CD4-positive, alpha-beta T cell (primary cell): ENCODE data around the gene MPHOSPH10. TPM values are rescaled to one million over a fixed set of nuclear protein-coding genes. Genes with fewer than 3 reads are reported as not detected.

Experiments
- ATAC-seq: fragments of 200-7000 bp; cut with Tn5 transposase; one replicate; pipeline ENCODE4 v1.10.0; 2022; ENCODE audit warnings: mild to moderate bottlenecking; ENCODE audit not compliant: poor library complexity
- CTCF ChIA-PET: fragments of 350-600 bp; sonication (Branson Sonifier 250); formaldehyde crosslinking; loops from one replicate; lab custom pipeline; 2021; ENCODE audit warnings: antibody characterized with exemption, inconsistent platforms; lab: Charles Lee
- POLR2A ChIA-PET: fragments of 350-600 bp; sonication (Branson Sonifier 250); formaldehyde crosslinking; loops from one replicate; lab custom pipeline; 2021; ENCODE audit warnings: antibody characterized with exemption, inconsistent platforms; lab: Charles Lee
- DNase-seq, 14 experiments: peaks; one replicate each; pipeline ENCODE4 v3.0.0-alpha.2; 2013 to 2020; ENCODE audit warnings: mixed read lengths in 2 of 14
- H3K27ac ChIP-seq, 2 donors: one replicate each; pipeline versions ENCODE4 v1.5.1 to v1.7.0; 2013; ENCODE audit warnings: low read length in 2 of 2, low read depth in 1 of 2, mild to moderate bottlenecking in 1 of 2
- H3K27me3 ChIP-seq, 2 experiments: 1 replicate in 1 of 2; 2 replicates in 1 of 2; pipeline versions ENCODE4 v1.6.1 to v1.7.0; 2013; ENCODE audit warnings: low read length in 2 of 2, control low read depth in 1 of 2, mild to moderate bottlenecking in 1 of 2, moderate library complexity in 1 of 2; ENCODE audit not compliant: insufficient read depth in 2 of 2, control insufficient read depth in 1 of 2
- H3K36me3 ChIP-seq: one replicate; pipeline ENCODE4 v1.6.1; 2013; ENCODE audit warnings: low read length, control low read depth; ENCODE audit not compliant: insufficient read depth
- H3K4me1 ChIP-seq: one replicate; pipeline ENCODE4 v1.6.1; 2013; ENCODE audit warnings: low read length, control low read depth; ENCODE audit not compliant: insufficient read depth
- H3K4me3 ChIP-seq: one replicate; pipeline ENCODE4 v1.5.1; 2013; ENCODE audit warnings: mild to moderate bottlenecking, low read length, moderate library complexity
- H3K9me3 ChIP-seq, 2 experiments: 1 replicate in 1 of 2; 2 replicates in 1 of 2; pipeline versions ENCODE4 v1.6.1 to v1.7.0; 2013; ENCODE audit warnings: low read length in 2 of 2, mild to moderate bottlenecking in 2 of 2, control low read depth in 1 of 2, moderate library complexity in 1 of 2; ENCODE audit not compliant: control insufficient read depth in 1 of 2, insufficient read depth in 1 of 2
- H3K27ac Mint-ChIP-seq: one replicate; pipeline ENCODE4 v1.8.0; 2020; ENCODE audit warnings: mixed read lengths
- H3K27me3 Mint-ChIP-seq: one replicate; pipeline ENCODE4 v1.8.0; 2021; ENCODE audit warnings: mixed read lengths
- H3K36me3 Mint-ChIP-seq: one replicate; pipeline ENCODE4 v1.8.0; 2021; ENCODE audit warnings: low read depth, mixed read lengths
- H3K4me1 Mint-ChIP-seq: one replicate; pipeline ENCODE4 v1.8.0; 2021; ENCODE audit warnings: low read depth, mixed read lengths
- H3K4me3 Mint-ChIP-seq: one replicate; pipeline ENCODE4 v1.8.0; 2020; ENCODE audit warnings: mild to moderate bottlenecking, mixed read lengths
- H3K9me3 Mint-ChIP-seq: one replicate; pipeline ENCODE4 v1.8.0; 2020; ENCODE audit warnings: mixed read lengths
- CTCF ChIP-seq: fragments of 200-600 bp; IDR thresholded peaks from one replicate; pipeline ENCODE4 v1.8.0; 2022; ENCODE audit warnings: antibody characterized with exemption, mild to moderate bottlenecking
- intact Hi-C, 2 experiments: fragments of 100-400 bp; cut with DNase I in 1 of 2; cut with micrococcal nuclease in 1 of 2; formaldehyde crosslinking; loops; one replicate each; pipeline versions ENCODE4 v1.15.1 to v1.9.0; 2023 to 2025; cut with DNase I, micrococcal nuclease
- total RNA-seq, 174 experiments: library from RNA in 2 of 174; stranded (reverse) in 2 of 174; gene quantifications; one replicate each; pipeline ENCODE4 v1.2.3 and lab custom pipeline; 2021 to 2026

The MPHOSPH10 gene
- total RNA-seq, 2 experiments from 2014 or later = 36.7 to 38.2 TPM

GRCh38 chr2:71187589-71187988, 57.2 kb downstream of the MPHOSPH10 start:
- Histone ChIP-seq H3K27ac (no peak overlapping the region), H3K4me3 (no peak overlapping the region), H3K36me3 (peaks cover 5% of the 10 kb centered on the region), H3K9me3 (no peaks in the 10 kb centered on the region), H3K4me1 (no peaks in the 10 kb centered on the region), H3K27me3 (no peaks in the 10 kb centered on the region)
- no peak for TF ChIP-seq CTCF
- DNase-seq = no peak
- Mint-ChIP-seq H3K27ac (no peak overlapping the region), H3K4me1 (peaks cover 5% of the 10 kb centered on the region), H3K36me3 (peaks cover 15% of the 10 kb centered on the region), H3K27me3 (no peaks in the 10 kb centered on the region), H3K4me3 (no peak overlapping the region), H3K9me3 (no peaks in the 10 kb centered on the region)
- ATAC-seq = no peak
- ChIA-PET CTCF (no interaction called here), POLR2A (no interaction called here)
- intact Hi-C loops = no loop called here

- Mint-ChIP-seq H3K27me3 (no peaks in the 10 kb centered on the region), H3K9me3 (no peaks in the 10 kb centered on the region), H3K27ac (no peak overlapping the region), H3K36me3 (peaks cover 24% of the 10 kb centered on the region), H3K4me1 (no peaks in the 10 kb centered on the region), H3K4me3 (no peak overlapping the region)
- ATAC-seq (no peak), DNase-seq (no peak)
- Histone ChIP-seq H3K27me3 (no peaks in the 10 kb centered on the region), H3K36me3 (peaks cover 5% of the 10 kb centered on the region), H3K27ac (no peak overlapping the region), H3K4me1 (no peaks in the 10 kb centered on the region), H3K9me3 (no peaks in the 10 kb centered on the region), H3K4me3 (no peak overlapping the region)
- ChIA-PET POLR2A (no interaction called here), CTCF (no interaction called here)
- TF ChIP-seq CTCF = no peak
- intact Hi-C loops = no loop called here
These were observed 60.5 kb downstream of the MPHOSPH10 start for GRCh38 chr2:71190656-71191569.

- no peaks in the 10 kb centered on the region for H3K27me3 ChIP-seq
- CTCF ChIA-PET = no interaction called here
- no peak overlapping the region for H3K4me3 ChIP-seq
- H3K27ac ChIP-seq = no peak overlapping the region
- no peaks in the 10 kb centered on the region for H3K4me1 Mint-ChIP-seq
- intact Hi-C loops = no loop called here
- DNase-seq (no peak), ATAC-seq (no peak)
- H3K27ac Mint-ChIP-seq = no peak overlapping the region
- no peaks in the 10 kb centered on the region for H3K9me3 ChIP-seq
- no peak for TF ChIP-seq CTCF
- H3K36me3 ChIP-seq = peaks cover 5% of the 10 kb centered on the region
- H3K4me3 Mint-ChIP-seq = no peak overlapping the region
- no peaks in the 10 kb centered on the region for H3K9me3 Mint-ChIP-seq
- no peaks in the 10 kb centered on the region for H3K4me1 ChIP-seq
- no peaks in the 10 kb centered on the region for H3K27me3 Mint-ChIP-seq
- H3K36me3 Mint-ChIP-seq = peaks cover 30% of the 10 kb centered on the region
- POLR2A ChIA-PET = no interaction called here
These were observed 61.1 kb downstream of the MPHOSPH10 start for GRCh38 chr2:71191570-71191943.

Other genes starting within 250 kb of the MPHOSPH10 start
- gene VAX2, start 230.1 kb upstream of the MPHOSPH10 start, total RNA-seq = not detected
- not detected for gene ATP6V1B1, start 194.7 kb upstream of the MPHOSPH10 start, total RNA-seq
- gene ANKRD53, start 152.0 kb upstream of the MPHOSPH10 start, total RNA-seq = 1 to 10 TPM in 1 of 2 experiments, under 1 TPM in 1; 0.42 to 1.2 TPM
- gene TEX261, start 135.8 kb upstream of the MPHOSPH10 start, total RNA-seq = 10 to 100 TPM; 26.8 to 34.0 TPM
- 10 to 100 TPM; 62.3 to 73.3 TPM for gene NAGK, start 62.0 kb upstream of the MPHOSPH10 start, total RNA-seq
- gene MCEE, start 405 bp upstream of the MPHOSPH10 start, total RNA-seq = 1 to 10 TPM; 4.3 to 8.0 TPM
- 1 to 10 TPM; 2.3 to 2.5 TPM for gene PAIP2B, start 96.5 kb downstream of the MPHOSPH10 start, total RNA-seq
- gene ZNF638, start 201.1 kb downstream of the MPHOSPH10 start, total RNA-seq = 10 to 100 TPM; 77.8 to 86.4 TPM